HepG2 (cell line): ENCODE measurements around the gene KRT38. TPM values are rescaled to one million over a fixed set of nuclear protein-coding genes. Genes with fewer than 3 reads are reported as not detected.
A peak's percentile ranks its signal among the peaks of the same experiment; 100 is the strongest.

Experiments used
- CBX1 ChIP-seq: IDR thresholded peaks from one replicate; pipeline ENCODE4 v1.6.1; 2016; ENCODE audit warnings: antibody characterized with exemption, low read depth
- EHMT2 ChIP-seq: fragments of 200-600 bp; sonication (generic); IDR thresholded peaks from 2 replicates; pipeline ENCODE4 v1.7.0; 2017; ENCODE audit warnings: antibody characterized with exemption, low read depth, low read length, borderline replicate concordance
- GATAD2A ChIP-seq: IDR thresholded peaks from 2 replicates; pipeline ENCODE4 v1.6.1; 2016
- IRF2 ChIP-seq: IDR thresholded peaks from 2 replicates; pipeline ENCODE4 v1.6.1; 2018; ENCODE audit warnings: missing genetic modification reagents, missing compliant biosample characterization
- KDM3A ChIP-seq: IDR thresholded peaks from 2 replicates; pipeline ENCODE4 v1.6.1; 2018; ENCODE audit warnings: low read depth, missing compliant biosample characterization
- KLF13 ChIP-seq: sonication (generic); formaldehyde crosslinking; IDR thresholded peaks from 2 replicates; pipeline ENCODE4 v1.4.0; 2020; ENCODE audit warnings: mild to moderate bottlenecking, missing genetic modification reagents
- NCOA1 ChIP-seq: sonication (generic); formaldehyde crosslinking; IDR thresholded peaks from 2 replicates; pipeline ENCODE4 v1.9.0; 2021; ENCODE audit warnings: missing genetic modification reagents
- NPAS2 ChIP-seq: sonication (generic); formaldehyde crosslinking; IDR thresholded peaks from 2 replicates; pipeline ENCODE4 v1.8.0; 2022; ENCODE audit warnings: mild to moderate bottlenecking, missing genetic modification reagents, borderline replicate concordance
- NR1H2 ChIP-seq: sonication (generic); formaldehyde crosslinking; IDR thresholded peaks from 2 replicates; pipeline ENCODE4 v1.8.1; 2022; ENCODE audit warnings: low read depth, missing genetic modification reagents, borderline replicate concordance
- NR2F1 ChIP-seq, 2 experiments: fragments of 450-650 bp in 1 of 2; formaldehyde crosslinking in 1 of 2; IDR thresholded peaks; 2 replicates each; pipeline versions ENCODE4 v1.5.0 to v1.6.1; 2016 to 2020; ENCODE audit warnings: mild to moderate bottlenecking in 1 of 2, missing compliant biosample characterization in 1 of 2, missing genetic modification reagents in 1 of 2, moderate library complexity in 1 of 2
- RORA ChIP-seq: sonication (generic); formaldehyde crosslinking; IDR thresholded peaks from 2 replicates; pipeline ENCODE4 v1.5.0; 2020; ENCODE audit warnings: mild to moderate bottlenecking, missing genetic modification reagents, moderate library complexity
- SMAD3 ChIP-seq: sonication (generic); formaldehyde crosslinking; IDR thresholded peaks from 2 replicates; pipeline ENCODE4 v1.4.0; 2020; ENCODE audit warnings: missing genetic modification reagents
- SMARCC2 ChIP-seq: fragments of 450-650 bp; IDR thresholded peaks from 2 replicates; pipeline ENCODE4 v1.6.1; 2017; ENCODE audit warnings: antibody characterized with exemption, mild to moderate bottlenecking
- YEATS2 ChIP-seq: sonication (generic); formaldehyde crosslinking; IDR thresholded peaks from 2 replicates; pipeline ENCODE4 v1.4.0; 2020; ENCODE audit warnings: missing genetic modification reagents, borderline replicate concordance
- ZBTB21 ChIP-seq: sonication (generic); formaldehyde crosslinking; IDR thresholded peaks from 2 replicates; pipeline ENCODE4 v1.4.0; 2020; ENCODE audit warnings: missing genetic modification reagents
- ZC3H4 ChIP-seq: sonication (generic); formaldehyde crosslinking; IDR thresholded peaks from 2 replicates; pipeline ENCODE4 v1.4.0; 2020; ENCODE audit warnings: missing genetic modification reagents, borderline replicate concordance
- ZNF121 ChIP-seq: sonication (generic); formaldehyde crosslinking; IDR thresholded peaks from 2 replicates; pipeline ENCODE4 v1.5.0; 2020; ENCODE audit warnings: mild to moderate bottlenecking, missing genetic modification reagents
- ZNF569 ChIP-seq: sonication (generic); formaldehyde crosslinking; IDR thresholded peaks from 2 replicates; pipeline ENCODE4 v1.5.0; 2020; ENCODE audit warnings: mild to moderate bottlenecking, missing genetic modification reagents, moderate library complexity, borderline replicate concordance
- polyA plus RNA-seq, 8 experiments: library from polyadenylated mRNA; depleted of rRNA in 3 of 8; stranded (reverse) in 7 of 8; unstranded in 1 of 8; fragments of >200 nt; fragmentation: Illumina TruSeq in 4 of 8; extraction: Trizol in 4 of 8; gene quantifications; 2 replicates each; pipeline versions ENCODE4 v1.2.1 to v1.2.3, GENCODE V29; 2011 to 2016; ENCODE audit warnings: low read depth in 4 of 8, missing spikeins in 1 of 8, mixed read lengths in 1 of 8; ENCODE audit not compliant: insufficient read depth in 1 of 8
- total RNA-seq, 5 experiments: library from RNA; depleted of rRNA; stranded (reverse); fragments of >200 nt; fragmentation: Illumina TruSeq; extraction: Trizol; gene quantifications; 2 replicates each; pipeline ENCODE4 v1.2.3, GENCODE V29; 2016; ENCODE audit warnings: low read depth in 1 of 5
- TF ChIP-seq, protein P1 (sequence below): sonication (generic); formaldehyde crosslinking; IDR thresholded peaks from 2 replicates; pipeline ENCODE4 v1.4.0; 2020; ENCODE audit warnings: missing genetic modification reagents, borderline replicate concordance
- TF ChIP-seq, protein P2 (sequence below), 2 experiments: sonication (generic) in 1 of 2; formaldehyde crosslinking in 1 of 2; IDR thresholded peaks; 2 replicates each; pipeline versions ENCODE4 v1.5.1 to v1.6.1; 2011 to 2020; ENCODE audit warnings: borderline replicate concordance in 1 of 2, low read depth in 1 of 2, low read length in 1 of 2, mild to moderate bottlenecking in 1 of 2, missing genetic modification reagents in 1 of 2, moderate library complexity in 1 of 2
- TF ChIP-seq, protein P3 (sequence below): IDR thresholded peaks from 2 replicates; pipeline ENCODE4 v1.6.1; 2018; ENCODE audit warnings: missing genetic modification reagents, mild to moderate bottlenecking, missing compliant biosample characterization
- TF ChIP-seq, protein P4 (sequence below): sonication (generic); formaldehyde crosslinking; IDR thresholded peaks from 2 replicates; pipeline ENCODE4 v1.8.0; 2022; ENCODE audit warnings: missing genetic modification reagents, mild to moderate bottlenecking, moderate library complexity, borderline replicate concordance

KRT38 gene
- total and polyA plus RNA-seq, 2 of the 13 experiments (the other 11 are each of a cell fraction or from before 2014, with no cell fraction given) = not detected

DNA sequence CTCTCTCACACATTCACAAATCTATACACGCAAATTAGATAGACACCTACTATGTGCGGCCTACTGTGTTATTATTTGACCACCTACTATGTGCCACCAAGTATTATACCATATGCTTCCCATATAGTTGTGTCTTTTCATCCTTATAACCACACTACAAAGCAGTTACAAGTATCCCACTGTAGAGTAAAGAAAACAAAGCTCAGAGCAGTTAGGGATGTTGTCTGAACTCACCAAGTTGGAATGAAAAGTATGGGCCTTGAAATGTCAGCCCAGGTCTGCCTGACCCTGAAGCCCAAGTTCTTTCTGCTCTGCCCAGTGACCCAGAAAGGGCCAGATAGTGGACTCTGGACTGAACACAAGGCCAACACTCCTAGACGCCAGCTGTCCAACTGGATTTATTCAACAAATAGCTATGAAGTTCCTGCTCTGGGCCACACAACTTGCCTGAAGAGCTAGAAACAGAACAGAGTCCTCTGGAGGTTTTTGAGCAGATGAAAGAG is 24.9 kb downstream of the KRT38 start (continued):
- TF ChIP-seq, protein P1, sequence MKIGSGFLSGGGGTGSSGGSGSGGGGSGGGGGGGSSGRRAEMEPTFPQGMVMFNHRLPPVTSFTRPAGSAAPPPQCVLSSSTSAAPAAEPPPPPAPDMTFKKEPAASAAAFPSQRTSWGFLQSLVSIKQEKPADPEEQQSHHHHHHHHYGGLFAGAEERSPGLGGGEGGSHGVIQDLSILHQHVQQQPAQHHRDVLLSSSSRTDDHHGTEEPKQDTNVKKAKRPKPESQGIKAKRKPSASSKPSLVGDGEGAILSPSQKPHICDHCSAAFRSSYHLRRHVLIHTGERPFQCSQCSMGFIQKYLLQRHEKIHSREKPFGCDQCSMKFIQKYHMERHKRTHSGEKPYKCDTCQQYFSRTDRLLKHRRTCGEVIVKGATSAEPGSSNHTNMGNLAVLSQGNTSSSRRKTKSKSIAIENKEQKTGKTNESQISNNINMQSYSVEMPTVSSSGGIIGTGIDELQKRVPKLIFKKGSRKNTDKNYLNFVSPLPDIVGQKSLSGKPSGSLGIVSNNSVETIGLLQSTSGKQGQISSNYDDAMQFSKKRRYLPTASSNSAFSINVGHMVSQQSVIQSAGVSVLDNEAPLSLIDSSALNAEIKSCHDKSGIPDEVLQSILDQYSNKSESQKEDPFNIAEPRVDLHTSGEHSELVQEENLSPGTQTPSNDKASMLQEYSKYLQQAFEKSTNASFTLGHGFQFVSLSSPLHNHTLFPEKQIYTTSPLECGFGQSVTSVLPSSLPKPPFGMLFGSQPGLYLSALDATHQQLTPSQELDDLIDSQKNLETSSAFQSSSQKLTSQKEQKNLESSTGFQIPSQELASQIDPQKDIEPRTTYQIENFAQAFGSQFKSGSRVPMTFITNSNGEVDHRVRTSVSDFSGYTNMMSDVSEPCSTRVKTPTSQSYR (CRISPR knock-in tag) = no peak; the same call in 1 of the 2 replicates
- TF ChIP-seq, protein P2, sequence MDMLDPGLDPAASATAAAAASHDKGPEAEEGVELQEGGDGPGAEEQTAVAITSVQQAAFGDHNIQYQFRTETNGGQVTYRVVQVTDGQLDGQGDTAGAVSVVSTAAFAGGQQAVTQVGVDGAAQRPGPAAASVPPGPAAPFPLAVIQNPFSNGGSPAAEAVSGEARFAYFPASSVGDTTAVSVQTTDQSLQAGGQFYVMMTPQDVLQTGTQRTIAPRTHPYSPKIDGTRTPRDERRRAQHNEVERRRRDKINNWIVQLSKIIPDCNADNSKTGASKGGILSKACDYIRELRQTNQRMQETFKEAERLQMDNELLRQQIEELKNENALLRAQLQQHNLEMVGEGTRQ (IDR thresholded peaks at IDR 0.05; ENCODE audit: low read depth, low read length) = no peak
- TF ChIP-seq, protein P2 (CRISPR knock-in tag; IDR thresholded peaks at IDR 0.05; ENCODE audit: borderline replicate concordance) = no peak
- TF ChIP-seq NCOA1 = 0 out of 2 replicates have a peak, but pooled peaks have one; percentile 47
- TF ChIP-seq KLF13 = no peak
- TF ChIP-seq NR2F1 (CRISPR knock-in tag; IDR thresholded peaks at IDR 0.05) = peak; percentile 47 to 84; a peak in 3 of 4 replicates
- no peak for TF ChIP-seq CBX1
- TF ChIP-seq, protein P3, sequence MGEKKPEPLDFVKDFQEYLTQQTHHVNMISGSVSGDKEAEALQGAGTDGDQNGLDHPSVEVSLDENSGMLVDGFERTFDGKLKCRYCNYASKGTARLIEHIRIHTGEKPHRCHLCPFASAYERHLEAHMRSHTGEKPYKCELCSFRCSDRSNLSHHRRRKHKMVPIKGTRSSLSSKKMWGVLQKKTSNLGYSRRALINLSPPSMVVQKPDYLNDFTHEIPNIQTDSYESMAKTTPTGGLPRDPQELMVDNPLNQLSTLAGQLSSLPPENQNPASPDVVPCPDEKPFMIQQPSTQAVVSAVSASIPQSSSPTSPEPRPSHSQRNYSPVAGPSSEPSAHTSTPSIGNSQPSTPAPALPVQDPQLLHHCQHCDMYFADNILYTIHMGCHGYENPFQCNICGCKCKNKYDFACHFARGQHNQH (CRISPR knock-in tag) = peak; percentile 83; the same call in 1 of the 2 replicates
- peak; percentile 54; the same call in 1 of the 2 replicates for TF ChIP-seq IRF2 (CRISPR knock-in tag)
- 0 out of 2 replicates have a peak, but pooled peaks have one; percentile 43 for TF ChIP-seq SMAD3 (CRISPR knock-in tag)
- TF ChIP-seq EHMT2 = peak; percentile 74; the same call in 1 of the 2 replicates
- no peak for TF ChIP-seq NR1H2
- no peak for TF ChIP-seq SMARCC2
- TF ChIP-seq ZC3H4 (CRISPR knock-in tag) = no peak
- no peak for TF ChIP-seq ZBTB21 (CRISPR knock-in tag)
- no peak for TF ChIP-seq NPAS2 (CRISPR knock-in tag)
- TF ChIP-seq ZNF569 (CRISPR knock-in tag) = no peak
- TF ChIP-seq YEATS2 (CRISPR knock-in tag) = peak; percentile 29; the same call in 1 of the 2 replicates
- peak; percentile 85 for TF ChIP-seq ZNF121 (CRISPR knock-in tag)
- TF ChIP-seq, protein P4, sequence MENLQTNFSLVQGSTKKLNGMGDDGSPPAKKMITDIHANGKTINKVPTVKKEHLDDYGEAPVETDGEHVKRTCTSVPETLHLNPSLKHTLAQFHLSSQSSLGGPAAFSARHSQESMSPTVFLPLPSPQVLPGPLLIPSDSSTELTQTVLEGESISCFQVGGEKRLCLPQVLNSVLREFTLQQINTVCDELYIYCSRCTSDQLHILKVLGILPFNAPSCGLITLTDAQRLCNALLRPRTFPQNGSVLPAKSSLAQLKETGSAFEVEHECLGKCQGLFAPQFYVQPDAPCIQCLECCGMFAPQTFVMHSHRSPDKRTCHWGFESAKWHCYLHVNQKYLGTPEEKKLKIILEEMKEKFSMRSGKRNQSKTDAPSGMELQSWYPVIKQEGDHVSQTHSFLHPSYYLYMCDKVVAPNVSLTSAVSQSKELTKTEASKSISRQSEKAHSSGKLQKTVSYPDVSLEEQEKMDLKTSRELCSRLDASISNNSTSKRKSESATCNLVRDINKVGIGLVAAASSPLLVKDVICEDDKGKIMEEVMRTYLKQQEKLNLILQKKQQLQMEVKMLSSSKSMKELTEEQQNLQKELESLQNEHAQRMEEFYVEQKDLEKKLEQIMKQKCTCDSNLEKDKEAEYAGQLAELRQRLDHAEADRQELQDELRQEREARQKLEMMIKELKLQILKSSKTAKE = peak; percentile 71; the same call in 1 of the 2 replicates
- peak; percentile 85 for TF ChIP-seq GATAD2A (CRISPR knock-in tag)
- TF ChIP-seq KDM3A (CRISPR knock-in tag) = 0 out of 2 replicates have a peak, but pooled peaks have one; percentile 43
- TF ChIP-seq RORA (CRISPR knock-in tag) = peak; percentile 90
